Stimulated activated naive CD8-positive, alpha-beta T cell treated with anti-CD3 and anti-CD28 coated beads, Interleukin-15, amount 100 ng/mL, for 72 hours (primary cell): ENCODE data around the gene ARHGAP31.
"Not testable (repeated sequence)": the region's sequence is repeated elsewhere in the genome, so short reads cannot be mapped to it uniquely, and the experiment has no call there.

Experiments
- ATAC-seq: fragments of 150-1000 bp; cut with Tn5 transposase; 2 replicates; pipeline ENCODE4 v1.10.0; 2021; ENCODE audit warnings: mild to moderate bottlenecking, moderate library complexity
- DNase-seq, 2 donors: peaks; one replicate each; pipeline ENCODE4 v3.0.0; 2021 to 2022
- H3K27ac Mint-ChIP-seq, 2 donors: one replicate each; pipeline ENCODE4 v1.8.0; 2022; ENCODE audit warnings: mild to moderate bottlenecking in 2 of 2, mixed read lengths in 2 of 2, moderate library complexity in 2 of 2
- H3K27me3 Mint-ChIP-seq: one replicate; pipeline ENCODE4 v1.8.0; 2022; ENCODE audit warnings: mixed read lengths
- H3K4me1 Mint-ChIP-seq: one replicate; pipeline ENCODE4 v1.8.0; 2022; ENCODE audit warnings: mild to moderate bottlenecking, mixed read lengths
- H3K4me3 Mint-ChIP-seq, 2 donors: one replicate each; pipeline ENCODE4 v1.8.0; 2022; ENCODE audit warnings: mild to moderate bottlenecking in 2 of 2, mixed read lengths in 2 of 2, moderate library complexity in 1 of 2
- H3K9me3 Mint-ChIP-seq, 2 donors: one replicate each; pipeline ENCODE4 v1.8.0; 2022; ENCODE audit warnings: mixed read lengths in 2 of 2

The ARHGAP31 gene, protein sequence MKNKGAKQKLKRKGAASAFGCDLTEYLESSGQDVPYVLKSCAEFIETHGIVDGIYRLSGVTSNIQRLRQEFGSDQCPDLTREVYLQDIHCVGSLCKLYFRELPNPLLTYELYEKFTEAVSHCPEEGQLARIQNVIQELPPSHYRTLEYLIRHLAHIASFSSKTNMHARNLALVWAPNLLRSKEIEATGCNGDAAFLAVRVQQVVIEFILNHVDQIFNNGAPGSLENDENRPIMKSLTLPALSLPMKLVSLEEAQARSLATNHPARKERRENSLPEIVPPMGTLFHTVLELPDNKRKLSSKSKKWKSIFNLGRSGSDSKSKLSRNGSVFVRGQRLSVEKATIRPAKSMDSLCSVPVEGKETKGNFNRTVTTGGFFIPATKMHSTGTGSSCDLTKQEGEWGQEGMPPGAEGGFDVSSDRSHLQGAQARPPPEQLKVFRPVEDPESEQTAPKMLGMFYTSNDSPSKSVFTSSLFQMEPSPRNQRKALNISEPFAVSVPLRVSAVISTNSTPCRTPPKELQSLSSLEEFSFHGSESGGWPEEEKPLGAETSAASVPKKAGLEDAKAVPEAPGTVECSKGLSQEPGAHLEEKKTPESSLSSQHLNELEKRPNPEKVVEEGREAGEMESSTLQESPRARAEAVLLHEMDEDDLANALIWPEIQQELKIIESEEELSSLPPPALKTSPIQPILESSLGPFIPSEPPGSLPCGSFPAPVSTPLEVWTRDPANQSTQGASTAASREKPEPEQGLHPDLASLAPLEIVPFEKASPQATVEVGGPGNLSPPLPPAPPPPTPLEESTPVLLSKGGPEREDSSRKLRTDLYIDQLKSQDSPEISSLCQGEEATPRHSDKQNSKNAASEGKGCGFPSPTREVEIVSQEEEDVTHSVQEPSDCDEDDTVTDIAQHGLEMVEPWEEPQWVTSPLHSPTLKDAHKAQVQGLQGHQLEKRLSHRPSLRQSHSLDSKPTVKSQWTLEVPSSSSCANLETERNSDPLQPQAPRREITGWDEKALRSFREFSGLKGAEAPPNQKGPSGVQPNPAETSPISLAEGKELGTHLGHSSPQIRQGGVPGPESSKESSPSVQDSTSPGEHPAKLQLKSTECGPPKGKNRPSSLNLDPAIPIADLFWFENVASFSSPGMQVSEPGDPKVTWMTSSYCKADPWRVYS (N-terminal part only)

GRCh38 chr3:119293871-119294695 is at the start of gene ARHGAP31:
Gene ARHGAP31, plus strand, starts transcription at chr3:119294383. Its CDS starts 522 bp downstream, at chr3:119294905.
- Mint-ChIP-seq H3K4me3 (peak within 1 kb of the TSS; percentile 83 to 96), H3K4me1 (peaks cover 64% of the 10 kb centered on the region), H3K27ac (peak within 1 kb of the TSS; percentile 96 to 97), H3K9me3 (no peaks in the 10 kb centered on the region), H3K27me3 (peaks cover 7% of the 10 kb centered on the region)
- DNase-seq (peak; percentile 87 to 96), ATAC-seq (peak; percentile 86)

GRCh38 chr3:119245778-119246177 is 48.4 kb upstream of the ARHGAP31 start:
- ATAC-seq: no peak
- no peak overlapping the region for H3K27ac Mint-ChIP-seq
- H3K4me3 Mint-ChIP-seq: no peak overlapping the region
- peaks cover 23 to 39% of the 10 kb centered on the region in 2 donors for H3K9me3 Mint-ChIP-seq
- no peaks in the 10 kb centered on the region for H3K27me3 Mint-ChIP-seq
- H3K4me1 Mint-ChIP-seq: peaks cover 17% of the 10 kb centered on the region
- DNase-seq: no peak

- DNase-seq (no peak), ATAC-seq (no peak)
- Mint-ChIP-seq H3K4me1 (no peaks in the 10 kb centered on the region), H3K27ac (no peak overlapping the region), H3K27me3 (no peaks in the 10 kb centered on the region), H3K4me3 (no peak overlapping the region), H3K9me3 (no peaks in the 10 kb centered on the region)
Observed at GRCh38 chr3:119255214-119255613, 39.0 kb upstream of the ARHGAP31 start.

DNA sequence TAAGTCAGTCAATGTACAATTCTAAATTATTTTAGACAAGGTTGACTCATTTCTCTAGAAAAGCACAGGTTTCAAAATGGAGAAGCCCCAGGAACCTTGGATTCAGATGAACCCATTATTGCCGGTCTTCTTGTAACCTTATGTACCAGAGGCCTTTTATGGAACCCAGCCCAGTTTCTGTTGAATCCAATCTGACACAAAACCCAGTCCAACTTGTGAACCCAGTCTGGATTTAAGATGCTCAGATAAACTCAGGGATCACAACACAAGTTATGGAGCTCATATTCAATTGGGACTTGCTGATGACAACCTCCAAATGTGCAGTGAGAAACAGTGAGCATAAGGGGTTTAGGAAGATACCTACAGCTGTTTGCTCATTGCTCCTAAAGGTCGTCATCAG is 37.1 kb upstream of the ARHGAP31 start:
- ATAC-seq (no peak), DNase-seq (no peak)
- H3K27ac Mint-ChIP-seq: no peak overlapping the region
- H3K9me3 Mint-ChIP-seq: no peaks in the 10 kb centered on the region
- H3K4me3 Mint-ChIP-seq: no peak overlapping the region
- no peaks in the 10 kb centered on the region for H3K4me1 Mint-ChIP-seq
- no peaks in the 10 kb centered on the region for H3K27me3 Mint-ChIP-seq

- Mint-ChIP-seq H3K27me3 (no peaks in the 10 kb centered on the region), H3K27ac (no peak overlapping the region), H3K4me1 (no peaks in the 10 kb centered on the region), H3K9me3 (no peaks in the 10 kb centered on the region), H3K4me3 (no peak overlapping the region)
- DNase-seq (no peak), ATAC-seq (no peak)
Observed at GRCh38 chr3:119257654-119258410, 36.4 kb upstream of the ARHGAP31 start.

DNA sequence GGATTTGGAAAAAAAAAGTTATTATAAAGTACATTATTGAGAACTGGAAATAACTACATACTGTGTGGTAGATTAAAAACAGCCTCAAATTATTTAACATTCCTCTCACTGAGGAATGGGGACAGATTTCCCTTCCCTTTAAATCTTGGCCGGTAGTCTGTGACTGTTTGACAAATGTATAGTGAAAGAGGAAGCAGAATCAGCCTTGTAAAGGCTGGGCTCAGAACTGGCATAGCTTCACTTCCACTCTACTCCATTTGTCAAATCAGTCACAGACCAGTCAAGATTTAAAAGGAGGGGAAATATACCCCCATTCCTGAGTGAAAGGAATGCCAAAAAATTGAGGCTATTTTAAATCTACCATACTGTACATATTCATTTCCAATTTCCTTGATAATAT is 35.3 kb upstream of the ARHGAP31 start:
- peaks cover 4% of the 10 kb centered on the region for H3K27me3 Mint-ChIP-seq
- DNase-seq: no peak
- H3K27ac Mint-ChIP-seq: no peak overlapping the region

DNA sequence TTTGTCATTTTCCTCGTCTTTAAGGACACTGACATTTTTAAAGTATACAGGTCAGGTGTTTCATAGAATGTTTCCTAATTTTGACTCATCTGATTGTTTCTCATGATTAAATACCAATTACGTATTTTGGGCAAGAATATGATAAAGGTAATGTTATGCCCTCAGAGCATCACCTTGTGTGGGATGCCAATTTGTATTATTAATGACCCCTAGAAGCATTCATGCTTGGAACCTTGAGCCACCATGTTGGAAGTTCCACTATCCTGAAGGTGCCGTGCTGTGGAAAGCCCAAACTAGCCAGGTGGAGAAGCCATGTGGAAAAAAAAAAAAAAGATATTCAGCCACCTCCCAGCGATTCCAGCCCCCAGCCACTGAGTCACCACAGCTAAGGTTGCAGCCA is 34.4 kb upstream of the ARHGAP31 start:
- Mint-ChIP-seq H3K27ac (no peak overlapping the region), H3K4me3 (no peak overlapping the region), H3K27me3 (peaks cover 6% of the 10 kb centered on the region), H3K9me3 (no peaks in the 10 kb centered on the region), H3K4me1 (no peaks in the 10 kb centered on the region)
- DNase-seq (no peak), ATAC-seq (no peak)

More for the DNA sequence above, 35.3 kb upstream of the ARHGAP31 start:
- Mint-ChIP-seq H3K4me1 (no peaks in the 10 kb centered on the region), H3K9me3 (no peaks in the 10 kb centered on the region), H3K4me3 (no peak overlapping the region)
- ATAC-seq: no peak

GRCh38 chr3:119261055-119261454 is 33.1 kb upstream of the ARHGAP31 start:
- Mint-ChIP-seq H3K27me3 (peaks cover 6% of the 10 kb centered on the region), H3K27ac (no peak overlapping the region), H3K4me3 (no peak overlapping the region), H3K9me3 (no peaks in the 10 kb centered on the region), H3K4me1 (no peaks in the 10 kb centered on the region)
- ATAC-seq: no peak
- no peak for DNase-seq

GRCh38 chr3:119270212-119270611 is 24.0 kb upstream of the ARHGAP31 start:
- DNase-seq, ATAC-seq, H3K27ac Mint-ChIP-seq, H3K4me3 Mint-ChIP-seq, H3K4me1 Mint-ChIP-seq: not testable (repeated sequence)
- H3K27me3 Mint-ChIP-seq: peaks cover 15% of the 10 kb centered on the region
- peaks cover 9 to 14% of the 10 kb centered on the region in 2 donors for H3K9me3 Mint-ChIP-seq

DNA sequence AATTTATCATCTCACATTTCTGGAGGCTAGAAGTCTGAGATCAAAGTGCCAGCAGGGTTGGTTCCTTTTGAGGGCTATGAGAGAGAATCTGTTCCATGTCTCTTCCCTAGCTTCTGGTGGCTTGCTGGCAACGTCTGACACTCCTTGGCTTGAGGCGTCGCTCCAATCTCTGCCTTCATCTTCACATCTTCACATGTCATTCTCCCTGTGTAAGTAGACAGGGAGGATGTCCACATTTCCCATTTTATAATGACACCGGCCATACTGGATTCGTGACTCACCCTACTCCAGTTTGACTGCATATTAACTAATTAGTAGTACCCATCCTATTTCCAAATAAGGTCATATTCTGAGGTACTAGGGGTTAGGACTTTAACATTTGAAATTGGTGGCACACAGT is 17.5 kb upstream of the ARHGAP31 start:
- no peak overlapping the region for H3K27ac Mint-ChIP-seq
- peaks cover 12% of the 10 kb centered on the region for H3K4me1 Mint-ChIP-seq
- DNase-seq (no peak), ATAC-seq (no peak)
- H3K4me3 Mint-ChIP-seq: no peak overlapping the region
- peaks cover 4% of the 10 kb centered on the region in 2 donors for H3K9me3 Mint-ChIP-seq
- no peaks in the 10 kb centered on the region for H3K27me3 Mint-ChIP-seq

- Mint-ChIP-seq H3K27me3 (no peaks in the 10 kb centered on the region), H3K27ac (peak overlapping the region in 1 of 2 donors; percentile 73), H3K4me1 (peaks cover 12% of the 10 kb centered on the region), H3K9me3 (peaks cover 19 to 23% of the 10 kb centered on the region in 2 donors), H3K4me3 (no peak overlapping the region)
- ATAC-seq (no peak), DNase-seq (no peak)
Observed at GRCh38 chr3:119279101-119279554, 15.1 kb upstream of the ARHGAP31 start.

DNA sequence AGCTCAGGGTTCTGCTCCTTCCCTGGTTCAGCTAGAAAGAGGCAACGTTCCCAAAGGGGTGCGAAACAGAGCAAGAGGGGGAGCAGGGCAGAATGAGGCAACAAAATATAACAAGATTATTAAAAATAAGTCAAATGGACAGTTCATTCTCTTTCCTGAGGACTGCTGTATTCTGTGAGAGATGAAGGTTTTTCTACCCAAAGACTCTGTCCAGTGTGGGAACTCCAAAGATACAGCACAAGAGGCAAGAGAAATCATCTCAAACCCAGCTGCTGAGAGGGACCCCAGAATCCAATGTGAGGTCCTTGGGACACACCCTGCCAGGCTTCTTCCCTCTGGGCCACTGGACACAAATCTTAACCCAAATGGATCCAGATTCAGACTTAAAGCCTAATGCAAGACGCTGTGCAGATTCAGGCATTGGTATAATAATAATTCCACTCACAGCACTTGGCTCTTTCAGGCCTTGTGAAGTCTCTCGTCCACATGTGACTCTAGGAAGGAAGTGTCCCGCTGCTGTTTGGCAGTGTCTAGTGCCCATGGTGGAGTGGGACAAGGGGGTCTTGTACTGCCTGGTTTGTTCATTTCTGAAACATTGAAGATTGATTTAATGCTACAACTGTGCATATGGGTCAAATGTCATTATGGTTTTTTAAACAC is 14.5 kb upstream of the ARHGAP31 start:
- Mint-ChIP-seq H3K4me1 (peaks cover 8% of the 10 kb centered on the region), H3K27me3 (no peaks in the 10 kb centered on the region), H3K9me3 (peaks cover 19 to 23% of the 10 kb centered on the region in 2 donors), H3K4me3 (no peak overlapping the region), H3K27ac (no peak overlapping the region)
- DNase-seq (no peak), ATAC-seq (no peak)

DNA sequence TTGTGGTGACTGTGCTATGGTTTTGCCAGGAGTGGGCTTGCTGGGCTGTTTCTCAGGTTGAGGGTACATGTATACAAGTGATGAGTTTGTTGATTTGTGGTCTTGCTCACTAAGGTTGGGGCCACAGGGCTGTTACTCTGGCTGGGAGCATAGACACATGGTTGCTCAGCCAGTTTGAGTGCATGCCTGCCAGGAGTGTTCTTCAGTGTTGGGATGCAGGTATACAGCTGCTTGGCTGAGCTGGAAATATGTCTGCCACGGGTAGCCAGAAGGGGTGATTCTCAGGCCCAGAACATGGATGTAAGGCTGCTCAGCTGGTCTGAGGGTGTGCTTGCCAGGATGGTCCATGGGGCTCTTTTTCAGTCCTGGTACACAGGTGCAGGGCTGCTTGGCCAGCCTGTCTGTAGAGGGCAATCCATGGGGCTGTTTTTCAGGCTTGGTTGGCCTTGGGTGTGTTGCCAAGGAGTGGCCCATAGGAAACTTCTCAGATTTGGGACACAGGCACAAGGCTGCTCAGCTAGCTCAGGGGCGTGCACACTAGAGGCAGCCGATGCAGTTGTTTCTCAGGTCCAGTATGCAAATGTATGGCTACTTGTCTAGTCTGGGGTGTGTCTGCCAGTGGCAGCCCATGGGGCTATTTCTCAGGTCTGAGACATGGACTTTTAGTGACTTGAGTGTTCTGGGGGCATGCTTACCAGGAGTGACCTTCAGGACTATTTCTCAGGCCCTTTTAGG is 5.3 kb upstream of the ARHGAP31 start:
- Mint-ChIP-seq H3K9me3 (peaks cover 27% of the 10 kb centered on the region in 2 donors), H3K27ac (no peak overlapping the region), H3K4me1 (peaks cover 25% of the 10 kb centered on the region), H3K4me3 (no peak overlapping the region), H3K27me3 (peaks cover 7% of the 10 kb centered on the region)
- ATAC-seq: no peak
- DNase-seq: no peak
